ENCODE results near the gene LMAN1.

GRCh38 chr18:59332986-59333385 lies 26.1 kb downstream of the LMAN1 start:
- TF ChIP-seq EZH2phosphoT487 (IDR thresholded peaks at IDR 0.05; ENCODE audit: insufficient read depth, low read depth) = no peak
- no peak for TF ChIP-seq EZH2 (IDR thresholded peaks at IDR 0.05; ENCODE audit: insufficient read depth, poor library complexity, severe bottlenecking)
